DOHH2 (cell line): ENCODE data around the gene GUCA1C.

Experiments
- H3F3A ChIP-seq: fragments of 200-600 bp; sonication (generic), shearing (Covaris generic); 2 replicates; pipeline ENCODE4 v1.6.0; 2016; ENCODE audit warnings: antibody characterized with exemption, mild to moderate bottlenecking; ENCODE audit not compliant: control insufficient read depth, insufficient read depth
- H3K27ac ChIP-seq: fragments of 200-600 bp; sonication (generic); 2 replicates; pipeline ENCODE4 v1.5.1; 2014; ENCODE audit warnings: low read depth, mild to moderate bottlenecking, low read length, moderate library complexity
- H3K27me3 ChIP-seq: fragments of 200-600 bp; sonication (generic); 2 replicates; pipeline ENCODE4 v1.6.1; 2014; ENCODE audit warnings: mild to moderate bottlenecking, low read length, mixed read lengths; ENCODE audit not compliant: control insufficient read depth
- H3K36me3 ChIP-seq: fragments of 200-600 bp; sonication (generic); 2 replicates; pipeline ENCODE4 v1.6.1; 2014; ENCODE audit warnings: mild to moderate bottlenecking, low read length, moderate library complexity, mixed read lengths; ENCODE audit not compliant: control insufficient read depth
- H3K4me1 ChIP-seq: fragments of 200-600 bp; sonication (generic); 2 replicates; pipeline ENCODE4 v1.6.1; 2014; ENCODE audit warnings: mild to moderate bottlenecking, low read length, mixed read lengths; ENCODE audit not compliant: control insufficient read depth
- H3K4me2 ChIP-seq: fragments of 200-600 bp; sonication (generic); 2 replicates; pipeline ENCODE4 v1.6.0; 2014; ENCODE audit warnings: mild to moderate bottlenecking, low read length, moderate library complexity
- H3K4me3 ChIP-seq: fragments of 200-600 bp; sonication (generic); 2 replicates; pipeline ENCODE4 v1.5.1; 2014; ENCODE audit warnings: mild to moderate bottlenecking, low read length, mixed read lengths
- H3K79me2 ChIP-seq: fragments of 200-600 bp; sonication (generic); 2 replicates; pipeline ENCODE4 v1.6.1; 2014; ENCODE audit warnings: mild to moderate bottlenecking, low read length, mixed read lengths; ENCODE audit not compliant: control insufficient read depth
- H3K9me2 ChIP-seq: fragments of 200-600 bp; sonication (generic); replicated peaks from 2 replicates; pipeline ENCODE4 v1.6.1; 2014; ENCODE audit warnings: mild to moderate bottlenecking, low read length, mixed read lengths; ENCODE audit not compliant: control insufficient read depth
- H3K9me3 ChIP-seq: fragments of 200-600 bp; sonication (generic); 2 replicates; pipeline ENCODE4 v1.6.1; 2014; ENCODE audit warnings: antibody characterized with exemption, low read length, mixed read lengths; ENCODE audit not compliant: control insufficient read depth, insufficient read depth
- H4K20me1 ChIP-seq: fragments of 200-600 bp; sonication (generic); 2 replicates; pipeline ENCODE4 v1.6.0; 2014; ENCODE audit warnings: low read depth, mild to moderate bottlenecking, antibody characterized with exemption, low read length, moderate library complexity; ENCODE audit not compliant: control insufficient read depth, insufficient read depth
- CTCF ChIP-seq: fragments of 200-600 bp; sonication (generic); IDR thresholded peaks from one replicate; pipeline ENCODE4 v1.5.1; 2014; ENCODE audit warnings: antibody characterized with exemption, mild to moderate bottlenecking, low read depth, low read length; ENCODE audit not compliant: poor library complexity, severe bottlenecking
- EZH2phosphoT487 ChIP-seq: fragments of 200-600 bp; sonication (generic); IDR thresholded peaks from 2 replicates; pipeline ENCODE4 v1.6.1; 2017; ENCODE audit warnings: borderline replicate concordance, mild to moderate bottlenecking, antibody characterized with exemption, low read length, moderate library complexity, mixed read lengths

GUCA1C gene

GRCh38 chr3:108970561-108970960 lies 16.9 kb upstream of the GUCA1C start:
- H3K9me3 ChIP-seq = no peaks in the 10 kb centered on the region
- H3K27me3 ChIP-seq = no peaks in the 10 kb centered on the region
- no peaks in the 10 kb centered on the region for H3K36me3 ChIP-seq
- H3K79me2 ChIP-seq = no peaks in the 10 kb centered on the region
- H3K4me3 ChIP-seq = no peak overlapping the region
- H3F3A ChIP-seq = no peaks in the 10 kb centered on the region
- H4K20me1 ChIP-seq = no peaks in the 10 kb centered on the region
- no peak overlapping the region for H3K27ac ChIP-seq
- H3K4me1 ChIP-seq = no peaks in the 10 kb centered on the region
- no peak overlapping the region for H3K4me2 ChIP-seq
- no peaks in the 10 kb centered on the region for H3K9me2 ChIP-seq
- TF ChIP-seq EZH2phosphoT487 (no peak), CTCF (no peak)

- Histone ChIP-seq H4K20me1 (no peaks in the 10 kb centered on the region), H3K27ac (no peak overlapping the region), H3K4me3 (no peak overlapping the region), H3F3A (no peaks in the 10 kb centered on the region), H3K9me3 (no peaks in the 10 kb centered on the region), H3K79me2 (no peaks in the 10 kb centered on the region), H3K9me2 (no peaks in the 10 kb centered on the region), H3K36me3 (no peaks in the 10 kb centered on the region), H3K4me1 (no peaks in the 10 kb centered on the region), H3K27me3 (no peaks in the 10 kb centered on the region), H3K4me2 (no peak overlapping the region)
- no peak for TF ChIP-seq CTCF
- TF ChIP-seq EZH2phosphoT487 = no peak
Observed at GRCh38 chr3:108966773-108967172, 13.1 kb upstream of the GUCA1C start.

- no peaks in the 10 kb centered on the region for H4K20me1 ChIP-seq
- H3K4me1 ChIP-seq = no peaks in the 10 kb centered on the region
- no peak overlapping the region for H3K4me3 ChIP-seq
- no peaks in the 10 kb centered on the region for H3K9me3 ChIP-seq
- no peak overlapping the region for H3K4me2 ChIP-seq
- H3K9me2 ChIP-seq = no peaks in the 10 kb centered on the region
- no peak overlapping the region for H3K27ac ChIP-seq
- no peaks in the 10 kb centered on the region for H3K79me2 ChIP-seq
- no peaks in the 10 kb centered on the region for H3F3A ChIP-seq
- H3K36me3 ChIP-seq = no peaks in the 10 kb centered on the region
- TF ChIP-seq EZH2phosphoT487 = no peak
- no peak for TF ChIP-seq CTCF
- no peaks in the 10 kb centered on the region for H3K27me3 ChIP-seq
Observed at GRCh38 chr3:108959017-108959416, 5.3 kb upstream of the GUCA1C start.

- Histone ChIP-seq H4K20me1 (no peaks in the 10 kb centered on the region), H3K36me3 (no peaks in the 10 kb centered on the region), H3K4me3 (no peak overlapping the region), H3K9me2 (no peaks in the 10 kb centered on the region), H3K4me1 (no peaks in the 10 kb centered on the region), H3K27me3 (no peaks in the 10 kb centered on the region), H3K4me2 (no peak overlapping the region), H3F3A (no peaks in the 10 kb centered on the region), H3K79me2 (no peaks in the 10 kb centered on the region), H3K27ac (no peak overlapping the region), H3K9me3 (no peaks in the 10 kb centered on the region)
- TF ChIP-seq EZH2phosphoT487 = no peak
- TF ChIP-seq CTCF = no peak
Observed at GRCh38 chr3:108953210-108953609, 469 bp downstream of the GUCA1C start.
